ENCODE data around the gene KIF3C.

- TF ChIP-seq REST (tag by site-specific recombination; IDR thresholded peaks at IDR 0.05) (no peak), ZFP37 (tag by site-specific recombination; IDR thresholded peaks at IDR 0.05) (no peak), ZNF24 (tag by site-specific recombination; IDR thresholded peaks at IDR 0.05) (no peak), ZNF311 (tag by site-specific recombination; IDR thresholded peaks at IDR 0.05; ENCODE audit: borderline replicate concordance) (no peak), ZBTB21 (tag by site-specific recombination; IDR thresholded peaks at IDR 0.05) (no peak), ZNF214 (tag by site-specific recombination; IDR thresholded peaks at IDR 0.05; ENCODE audit: borderline replicate concordance) (no peak), ZNF670 (tag by site-specific recombination; IDR thresholded peaks at IDR 0.05; ENCODE audit: low read depth) (no peak)
- TF ChIP-seq, protein P1, sequence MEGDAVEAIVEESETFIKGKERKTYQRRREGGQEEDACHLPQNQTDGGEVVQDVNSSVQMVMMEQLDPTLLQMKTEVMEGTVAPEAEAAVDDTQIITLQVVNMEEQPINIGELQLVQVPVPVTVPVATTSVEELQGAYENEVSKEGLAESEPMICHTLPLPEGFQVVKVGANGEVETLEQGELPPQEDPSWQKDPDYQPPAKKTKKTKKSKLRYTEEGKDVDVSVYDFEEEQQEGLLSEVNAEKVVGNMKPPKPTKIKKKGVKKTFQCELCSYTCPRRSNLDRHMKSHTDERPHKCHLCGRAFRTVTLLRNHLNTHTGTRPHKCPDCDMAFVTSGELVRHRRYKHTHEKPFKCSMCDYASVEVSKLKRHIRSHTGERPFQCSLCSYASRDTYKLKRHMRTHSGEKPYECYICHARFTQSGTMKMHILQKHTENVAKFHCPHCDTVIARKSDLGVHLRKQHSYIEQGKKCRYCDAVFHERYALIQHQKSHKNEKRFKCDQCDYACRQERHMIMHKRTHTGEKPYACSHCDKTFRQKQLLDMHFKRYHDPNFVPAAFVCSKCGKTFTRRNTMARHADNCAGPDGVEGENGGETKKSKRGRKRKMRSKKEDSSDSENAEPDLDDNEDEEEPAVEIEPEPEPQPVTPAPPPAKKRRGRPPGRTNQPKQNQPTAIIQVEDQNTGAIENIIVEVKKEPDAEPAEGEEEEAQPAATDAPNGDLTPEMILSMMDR (tag by site-specific recombination; IDR thresholded peaks at IDR 0.05) = no peak
These were observed 1.3 kb downstream of the KIF3C start for GRCh38 chr2:25980951-25981350.

All from HEK293 (cell line).